ENCODE data around the gene CTU1.
A peak's percentile ranks its signal among the peaks of the same experiment; 100 is the strongest.

The CTU1 gene

GRCh38 chr19:51102991-51103390 lies 5.2 kb downstream of the CTU1 start:
- no peak for DNase-seq

- DNase-seq, result no peak
These were observed 6.9 kb downstream of the CTU1 start for GRCh38 chr19:51101171-51101865.

GRCh38 chr19:51100601-51101000 lies 7.6 kb downstream of the CTU1 start:
- no peak for DNase-seq

- DNase-seq, result no peak
These were observed 9.2 kb downstream of the CTU1 start for GRCh38 chr19:51099047-51099382.

DNA sequence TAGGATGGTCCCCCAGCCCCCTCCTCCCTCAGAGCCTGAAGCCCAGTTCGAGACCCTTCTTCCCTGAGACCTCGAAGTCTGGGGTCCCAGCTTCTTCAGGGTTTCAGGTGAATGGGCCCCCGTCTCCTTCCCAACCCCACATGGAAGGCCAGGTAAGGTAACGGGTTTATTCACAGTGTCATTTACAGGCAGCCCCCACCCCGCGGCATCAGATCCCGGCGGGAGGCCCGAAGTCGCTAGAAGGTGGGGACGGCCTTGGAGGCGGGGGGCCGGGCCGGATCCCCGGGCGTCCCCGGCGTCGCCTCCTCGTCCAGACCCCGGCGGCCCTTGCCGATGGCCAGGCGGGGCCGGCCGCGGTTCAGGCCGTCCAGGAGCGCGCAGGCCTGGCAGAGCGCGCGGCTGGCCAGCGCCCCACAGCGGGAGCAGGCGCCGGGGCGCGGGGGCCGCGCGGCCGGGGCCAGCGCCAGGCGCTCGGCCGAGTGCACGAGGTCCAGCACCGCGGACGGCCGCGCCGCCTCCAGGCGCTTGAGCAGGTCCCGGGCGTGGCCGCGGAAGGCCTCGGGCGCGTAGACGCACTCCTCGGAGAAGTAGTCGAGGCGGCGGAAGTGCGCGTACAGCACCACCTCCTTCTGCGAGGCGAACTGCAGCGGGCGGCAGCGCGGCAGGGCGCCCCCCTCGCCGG lies 9.7 kb downstream of the CTU1 start:
- peak; percentile 64 for DNase-seq

DNA sequence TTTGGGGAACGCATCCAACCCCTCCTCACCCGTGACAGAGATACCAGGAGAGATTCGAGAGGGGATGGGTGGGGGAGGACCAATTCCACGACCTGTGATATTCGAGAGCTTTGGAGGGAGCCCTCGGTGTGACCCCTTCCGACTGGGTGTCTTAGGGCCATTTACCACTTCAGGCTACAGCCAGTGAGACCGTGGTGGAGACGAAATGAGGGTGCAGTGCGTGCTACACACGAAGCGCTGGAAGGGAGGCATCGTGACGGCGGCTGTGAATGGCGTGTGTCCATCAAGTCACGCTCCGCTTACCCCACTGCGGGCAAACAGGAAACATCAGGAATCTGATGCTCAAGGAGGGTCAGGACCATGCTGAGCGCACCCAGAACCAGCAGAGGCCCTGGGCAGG lies 10.4 kb downstream of the CTU1 start:
- DNase-seq, result no peak

DNA sequence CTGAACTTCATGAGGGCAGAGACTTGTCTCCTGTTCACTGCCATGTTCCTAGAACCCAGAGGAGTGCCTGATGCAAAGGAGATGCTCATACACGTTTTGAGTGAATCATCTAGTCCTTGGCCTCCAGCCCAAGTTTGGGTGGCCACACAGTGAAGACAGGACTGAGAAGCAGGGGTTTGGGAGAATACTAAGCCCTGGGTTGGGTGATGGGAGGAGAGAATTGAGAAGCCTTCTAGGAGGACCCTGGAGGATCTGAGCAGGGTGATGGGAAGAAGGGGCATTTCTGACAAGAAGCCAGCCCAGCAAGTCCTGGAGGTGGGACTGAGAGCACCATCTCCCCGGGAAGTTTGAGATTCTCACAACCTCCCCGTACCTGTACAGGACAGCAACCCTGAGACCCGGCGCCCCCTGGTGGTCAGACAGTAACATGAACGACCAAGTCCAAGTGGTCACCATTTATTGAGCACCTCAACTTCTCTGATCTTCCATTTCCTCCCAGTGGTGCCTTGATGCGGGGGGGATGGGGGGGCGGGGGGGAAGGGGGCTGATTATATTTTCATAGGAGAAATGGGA lies 11.0 kb downstream of the CTU1 start:
- DNase-seq, result peak; percentile 64

GRCh38 chr19:51096473-51097165 lies 11.6 kb downstream of the CTU1 start:
- no peak for DNase-seq

- DNase-seq, result peak; percentile 5
These were observed 13.4 kb downstream of the CTU1 start for GRCh38 chr19:51094696-51095279.

DNA sequence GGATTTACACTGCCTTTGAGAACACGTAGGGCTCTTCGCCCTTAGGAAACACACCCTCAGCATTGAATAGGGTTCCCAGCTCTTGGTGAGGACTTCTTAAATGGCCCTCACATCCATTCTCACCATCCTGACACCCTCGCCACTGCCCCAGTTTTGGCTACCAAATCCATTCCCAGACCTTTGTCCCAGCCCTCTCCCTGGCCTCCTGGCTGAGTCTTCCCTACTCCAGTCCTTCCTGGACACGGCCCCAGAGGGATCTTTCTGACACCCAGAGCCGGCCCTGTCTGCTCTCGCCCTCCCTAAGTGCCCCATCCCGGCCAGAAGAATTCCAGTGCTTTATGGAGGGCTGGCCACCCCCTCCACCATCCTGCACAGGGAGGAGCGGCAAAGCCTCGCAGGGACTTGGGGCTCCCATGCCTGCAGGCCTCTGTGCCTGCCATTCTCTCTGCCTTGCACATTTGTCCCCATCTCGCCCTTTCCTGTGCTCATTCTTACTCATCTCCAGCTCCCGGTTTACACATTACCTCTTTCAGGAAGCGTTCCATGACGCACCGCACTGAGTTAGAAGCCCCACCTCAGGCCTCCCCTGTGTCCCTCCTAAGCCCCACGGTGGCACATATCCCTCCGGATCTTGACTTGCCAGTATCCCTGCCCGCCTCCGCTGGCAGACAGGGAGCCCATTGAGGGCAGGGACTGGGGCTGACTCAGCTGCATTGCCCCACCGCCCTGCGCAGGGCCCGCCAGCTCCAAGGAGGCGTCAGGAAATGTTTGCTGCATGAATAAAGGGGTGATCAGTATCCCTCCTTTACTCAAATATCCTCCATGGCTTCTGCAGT lies 14.5 kb downstream of the CTU1 start:
- no peak for DNase-seq

GRCh38 chr19:51093101-51093500 lies 15.1 kb downstream of the CTU1 start:
- no peak for DNase-seq

DNA sequence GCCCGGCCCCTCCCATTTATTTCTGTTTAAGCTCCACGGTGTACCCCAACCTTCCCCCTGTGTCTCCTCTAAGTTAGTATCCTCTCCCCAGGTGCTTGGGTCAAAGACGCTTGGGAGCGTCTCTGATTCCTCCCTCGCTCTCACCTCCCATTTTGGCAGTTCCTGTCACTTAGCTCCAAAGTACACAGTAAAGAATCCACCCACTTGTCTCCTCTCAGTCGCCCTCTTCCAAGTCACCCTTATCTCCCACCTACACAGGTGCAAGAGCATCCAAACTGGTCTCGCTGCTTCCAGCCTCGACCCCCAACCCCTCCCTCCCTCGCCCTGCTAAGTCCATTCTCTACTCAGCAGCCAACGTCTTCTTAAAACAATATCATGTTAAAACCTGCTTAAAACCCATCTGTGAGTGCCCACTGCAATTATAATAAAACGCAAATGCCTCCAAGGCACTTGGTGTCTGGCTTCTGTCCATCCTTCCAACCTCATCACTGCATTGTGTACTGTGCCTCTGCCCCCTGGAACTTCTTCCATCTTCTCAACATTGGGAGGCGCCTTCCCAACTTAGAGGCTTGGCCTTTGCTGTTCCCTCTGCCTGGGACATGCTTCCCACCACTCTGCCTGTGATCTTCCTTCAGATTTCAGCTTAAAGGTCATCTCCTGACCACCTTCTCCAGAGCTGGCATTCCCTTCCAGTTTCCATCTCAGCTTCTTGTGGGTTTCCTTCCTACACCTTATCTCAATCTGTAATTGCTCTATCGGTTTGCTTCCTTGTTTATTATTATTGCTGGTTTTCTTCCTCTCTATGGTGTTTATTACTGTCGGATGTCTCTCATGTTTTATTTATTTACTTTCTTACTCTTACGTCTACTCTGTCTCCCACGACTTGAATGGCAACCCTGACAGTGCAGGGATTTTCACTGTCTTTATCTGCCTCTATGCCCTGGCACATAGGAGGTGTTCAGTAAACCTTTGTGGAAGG lies 16.0 kb downstream of the CTU1 start:
- DNase-seq, result no peak

DNA sequence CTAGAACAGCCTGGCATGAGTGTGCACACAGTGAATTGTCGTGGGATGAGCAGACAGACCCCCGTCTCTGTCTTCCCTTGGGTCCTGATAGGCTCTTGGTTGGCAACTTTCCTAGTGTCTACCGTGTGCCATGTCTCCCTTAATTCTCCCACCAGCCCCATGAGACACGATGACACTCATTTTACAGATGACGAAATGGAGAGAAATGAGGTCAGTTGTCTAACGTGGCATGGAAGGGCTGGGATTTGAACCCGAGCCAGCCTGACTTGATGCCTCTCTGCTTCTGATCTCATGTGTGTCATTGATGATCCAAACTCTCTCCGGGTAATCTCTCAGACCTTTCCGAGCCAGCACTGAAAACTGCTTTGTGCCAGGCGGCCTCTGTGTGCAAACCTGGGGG lies 17.1 kb downstream of the CTU1 start:
- DNase-seq, result no peak

DNA sequence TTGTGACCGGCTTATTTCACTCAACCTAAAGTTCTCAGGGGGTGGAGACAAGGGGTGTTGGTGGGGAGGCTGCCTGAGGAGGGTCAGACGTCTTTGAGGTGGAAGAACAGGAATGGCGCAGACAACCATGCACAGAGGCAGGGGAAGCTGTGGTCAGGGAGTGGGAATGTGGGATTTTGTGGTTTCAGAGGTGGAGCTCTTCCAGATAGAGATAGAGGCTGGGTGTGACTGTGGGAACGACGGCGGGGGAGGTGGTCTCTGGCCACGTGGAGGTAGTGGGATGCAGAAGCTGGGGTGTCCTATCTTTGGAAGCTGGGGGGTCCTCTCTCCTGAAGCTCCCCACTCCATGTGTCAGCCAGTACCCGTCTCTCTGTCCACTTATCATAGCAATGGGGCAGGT lies 17.7 kb downstream of the CTU1 start:
- no peak for DNase-seq

- no peak for DNase-seq
These were observed 18.4 kb downstream of the CTU1 start for GRCh38 chr19:51089786-51090185.

DNA sequence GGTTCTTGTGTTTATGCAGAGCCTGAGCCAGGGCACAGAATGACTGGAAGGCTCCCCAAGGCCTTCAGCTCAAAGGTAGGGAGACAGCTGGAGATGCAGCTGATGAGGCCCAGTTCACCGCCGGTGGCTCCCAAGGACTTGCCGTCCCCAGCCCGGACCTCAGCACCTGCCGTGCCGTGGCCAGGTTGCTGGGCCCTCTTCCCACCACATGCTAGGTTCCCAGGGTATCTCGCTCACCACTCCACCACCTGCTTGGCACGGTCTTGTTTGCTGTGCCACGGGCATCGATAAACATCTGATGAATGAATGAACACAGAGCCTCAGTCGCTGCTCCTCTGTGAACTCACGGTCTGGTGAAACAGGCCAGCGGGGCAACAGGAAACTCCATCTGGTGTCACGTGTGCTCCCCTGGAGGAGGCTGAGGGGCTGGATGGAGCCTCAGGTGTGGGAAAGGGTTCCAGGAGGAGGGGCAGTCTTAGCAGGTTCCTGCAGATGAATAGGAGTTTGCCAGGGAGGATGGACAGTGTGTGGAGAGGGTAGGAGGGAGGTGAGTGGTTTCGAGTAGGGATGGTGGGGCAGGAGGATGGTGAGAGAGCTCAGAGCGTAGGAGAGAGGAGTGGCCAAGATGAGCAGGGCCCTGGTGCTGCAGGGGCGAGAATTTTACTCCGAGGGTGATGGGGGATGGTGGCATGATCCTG lies 21.9 kb downstream of the CTU1 start:
- no peak for DNase-seq

- DNase-seq, result no peak
These were observed 23.7 kb downstream of the CTU1 start for GRCh38 chr19:51084505-51084904.

DNA sequence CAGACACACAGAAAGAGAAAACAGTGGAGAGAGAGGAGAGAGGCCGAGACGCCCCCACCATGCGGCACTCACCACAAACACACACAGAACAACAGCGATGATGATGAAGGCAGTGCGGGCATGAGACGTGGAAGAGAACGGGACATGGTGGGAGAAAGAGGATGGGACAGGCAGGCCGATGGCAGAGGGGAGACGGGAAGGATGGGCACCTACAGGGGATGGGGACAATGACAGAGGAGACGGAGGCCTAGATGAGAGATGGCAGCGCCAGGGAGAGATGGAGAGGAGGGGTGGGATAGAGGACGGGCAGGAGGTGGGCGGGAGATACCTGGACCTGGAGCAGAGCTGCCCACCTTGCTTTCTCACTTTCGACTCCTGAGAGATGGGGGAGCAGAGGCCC lies 24.4 kb downstream of the CTU1 start:
- DNase-seq, result no peak

DNA sequence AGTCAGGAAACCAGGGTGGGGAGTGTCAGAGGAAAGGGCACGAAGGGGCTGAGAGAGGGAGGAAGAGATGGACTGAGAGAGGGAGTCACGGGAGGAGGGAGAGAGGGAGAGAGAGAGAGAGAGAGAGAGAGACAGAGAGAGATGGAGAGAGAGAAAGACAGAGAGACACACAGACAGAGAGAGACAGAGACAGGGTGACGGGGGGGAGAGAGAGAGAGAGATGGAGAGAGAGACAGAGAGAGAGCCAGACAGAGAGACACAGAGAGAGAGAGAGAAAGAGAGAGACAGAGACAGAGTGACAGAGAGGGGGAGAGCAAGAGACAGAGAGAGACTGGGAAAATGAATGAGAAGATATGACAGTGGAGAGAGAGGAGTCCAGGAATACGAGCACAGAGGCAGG lies 25.0 kb downstream of the CTU1 start:
- no peak for DNase-seq

DNA sequence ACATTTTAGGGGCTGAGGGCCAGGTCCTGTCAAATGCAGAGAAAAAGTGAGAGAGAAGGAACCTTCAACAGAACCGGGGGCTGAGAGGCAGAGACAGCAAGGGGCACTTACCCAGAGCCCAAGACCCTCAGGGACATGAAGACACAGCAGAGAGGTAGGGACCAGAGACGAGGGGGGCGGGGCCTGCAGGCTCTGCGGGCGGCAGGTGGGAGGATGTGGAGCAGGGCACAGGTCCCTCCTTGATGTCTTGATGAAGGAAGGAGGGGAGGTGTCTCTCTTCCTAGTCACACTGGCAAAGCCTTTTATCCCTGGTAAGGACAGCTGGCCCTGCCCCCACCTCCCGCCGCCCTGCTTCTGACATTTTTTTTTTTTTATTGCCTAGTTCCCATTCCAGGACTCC lies 25.6 kb downstream of the CTU1 start, which contains the start of gene KLK14:
KLK14 (minus strand) TSS at position 277 of the 400 bp plus-strand sequence; CDS start at position 4, 273 bp downstream.
- no peak for DNase-seq

DNA sequence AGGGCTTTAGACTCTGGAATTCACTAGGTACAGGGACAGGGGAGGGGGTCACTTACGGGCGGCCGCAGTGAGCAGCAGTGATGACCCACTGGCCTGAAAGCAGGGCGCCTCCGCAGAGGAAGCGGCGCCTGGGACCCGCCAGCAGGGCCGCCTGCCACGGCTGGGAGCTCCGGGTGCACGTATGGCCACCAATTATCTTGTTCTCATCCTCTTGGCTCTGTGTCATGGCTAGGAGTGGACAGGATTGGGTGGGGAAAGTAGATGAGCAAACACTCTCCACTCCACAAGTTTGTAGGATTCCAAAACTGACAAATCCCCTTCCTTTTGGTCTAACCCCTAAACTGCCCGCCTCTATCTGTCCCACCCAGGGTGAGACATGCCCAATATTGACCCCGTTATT lies 26.7 kb downstream of the CTU1 start:
- no peak for DNase-seq

Data from CD4-positive, alpha-beta T cell treated with Interferon gamma for 1 hour (primary cell).